HepG2 (cell line): Measurements from ENCODE around the gene PPP1R12B. TPM values are rescaled to one million over a fixed set of nuclear protein-coding genes. Genes with fewer than 3 reads are reported as not detected.
"Not testable (repeated sequence)": the region's sequence is repeated elsewhere in the genome, so short reads cannot be mapped to it uniquely, and the experiment has no call there.

Experiments used
- ATAC-seq: fragments of 200-7000 bp; cut with Tn5 transposase; 3 replicates; pipeline ENCODE4 v1.9.1; 2020; ENCODE audit warnings: mild to moderate bottlenecking, moderate library complexity
- BruUV-seq: library from RNA; stranded (reverse); fragments of 400-500 nt; replicated peaks from 2 replicates; lab custom pipeline; 2021; lab: Mats Ljungman, UMichigan
- CTCF ChIA-PET: fragments of 300-600 bp; formaldehyde crosslinking; extraction: SDS; loops from one replicate; lab custom pipeline; 2021; ENCODE audit warnings: low total read pairs, inconsistent platforms, low intra/inter-chr PET ratio; lab: Yijun Ruan, JAX
- POLR2A ChIA-PET: fragments of 350-600 bp; sonication (Branson Sonifier 250); formaldehyde crosslinking; loops from one replicate; lab custom pipeline; 2020; ENCODE audit warnings: antibody characterized with exemption, inconsistent platforms; lab: Yijun Ruan, JAX
- DNase-seq: peaks from one replicate; pipeline ENCODE4 v3.0.0-alpha.2; 2015; ENCODE audit warnings: low spot score
- FAIRE-seq: peaks from 3 replicates; lab custom pipeline; 2011; peaks lifted over from hg19 to GRCh38; lab: Jason Lieb, UNC
- H2AFZ ChIP-seq: one replicate; pipeline ENCODE4 v1.6.1; 2011; ENCODE audit warnings: low read length, inconsistent platforms
- H3K27ac ChIP-seq: fragments of 300-600 bp; 3 replicates; pipeline ENCODE4 v1.8.0; 2011; ENCODE audit warnings: mixed run types, mild to moderate bottlenecking, mixed read lengths, low read length, inconsistent platforms; ENCODE audit not compliant: insufficient read depth; ENCODE audit errors: extremely low read length
- H3K27me3 ChIP-seq, 2 experiments: fragments of 200-600 bp in 1 of 2; 2 replicates in 1 of 2; 3 replicates in 1 of 2; pipeline versions ENCODE4 v1.6.0 to v1.8.0; 2011; ENCODE audit warnings: low read length in 2 of 2, mild to moderate bottlenecking in 2 of 2, moderate library complexity in 2 of 2, inconsistent platforms in 1 of 2; ENCODE audit not compliant: insufficient read depth in 2 of 2, control insufficient read depth in 1 of 2
- H3K36me3 ChIP-seq, 2 experiments: fragments of 200-600 bp in 1 of 2; replicated peaks in 1 of 2; 2 replicates in 1 of 2; 3 replicates in 1 of 2; pipeline versions ENCODE4 v1.5.1 to v1.8.0; 2011; ENCODE audit warnings: low read length in 2 of 2, inconsistent platforms in 1 of 2; ENCODE audit not compliant: insufficient read depth in 2 of 2, control insufficient read depth in 1 of 2
- H3K4me1 ChIP-seq: 2 replicates; pipeline ENCODE4 v1.5.1; 2012; ENCODE audit warnings: low read length, inconsistent platforms; ENCODE audit not compliant: insufficient read depth
- H3K4me2 ChIP-seq: 2 replicates; pipeline ENCODE4 v1.6.0; 2011; ENCODE audit warnings: low read depth, low read length, inconsistent platforms
- H3K4me3 ChIP-seq, 3 experiments: fragments of 200-600 bp in 1 of 3; sonication (generic), shearing (Covaris generic) in 1 of 3; replicated peaks in 1 of 3; 2 replicates each; pipeline ENCODE4 v1.5.1; 2011 to 2016; ENCODE audit warnings: low read length in 3 of 3, inconsistent platforms in 2 of 3, low read depth in 2 of 3, mild to moderate bottlenecking in 2 of 3, control low read depth in 1 of 3, mixed read lengths in 1 of 3; ENCODE audit not compliant: insufficient read depth in 1 of 3
- H3K79me2 ChIP-seq: one replicate; pipeline ENCODE4 v1.6.1; 2011; ENCODE audit warnings: low read length, inconsistent platforms; ENCODE audit not compliant: insufficient read depth
- H3K9ac ChIP-seq: 2 replicates; pipeline ENCODE4 v1.6.0; 2011; ENCODE audit warnings: mild to moderate bottlenecking, low read depth, low read length, inconsistent platforms; ENCODE audit not compliant: insufficient read depth
- H3K9me3 ChIP-seq: 2 replicates; pipeline ENCODE4 v1.5.1; 2012; ENCODE audit warnings: mild to moderate bottlenecking, low read length
- H4K20me1 ChIP-seq: 2 replicates; pipeline ENCODE4 v1.6.0; 2011; ENCODE audit warnings: inconsistent platforms, mild to moderate bottlenecking, low read length, moderate library complexity; ENCODE audit not compliant: insufficient read depth
- FOXO1 ChIP-seq: sonication (generic); formaldehyde crosslinking; IDR thresholded peaks from 2 replicates; pipeline ENCODE4 v1.4.0; 2020; ENCODE audit warnings: missing genetic modification reagents
- NCOA2 ChIP-seq: sonication (generic); formaldehyde crosslinking; IDR thresholded peaks from 2 replicates; pipeline ENCODE4 v1.8.0; 2022; ENCODE audit warnings: inconsistent platforms
- ZNF674 ChIP-seq: sonication (generic); formaldehyde crosslinking; IDR thresholded peaks from 2 replicates; pipeline ENCODE4 v1.5.0; 2020; ENCODE audit warnings: low read depth, mild to moderate bottlenecking, missing genetic modification reagents
- ZNF678 ChIP-seq: sonication (generic); formaldehyde crosslinking; IDR thresholded peaks from 2 replicates; pipeline ENCODE4 v1.4.0; 2020; ENCODE audit warnings: mild to moderate bottlenecking, missing genetic modification reagents
- WGBS: methylation state at CpG from one replicate; pipeline ENCODE4 v1.1.6; 2017; ENCODE audit warnings: low lambda C conversion rate; 5-methylcytosine and 5-hydroxymethylcytosine counted together
- in situ Hi-C: cut with HindIII; loops from 2 replicates; pipeline ENCODE4 v1.10.0; 2017; ENCODE audit warnings: low pct_unique_long_range_greater_than_20kb; ENCODE audit not compliant: extremely low pct_ligation_motif_present
- intact Hi-C: fragments of 100-400 bp; cut with micrococcal nuclease; formaldehyde crosslinking; loops from one replicate; pipeline ENCODE4 v1.10.0; 2022; ENCODE audit not compliant: unreplicated experiment
- polyA plus RNA-seq, 8 experiments: library from polyadenylated mRNA; depleted of rRNA in 3 of 8; stranded (reverse) in 7 of 8; unstranded in 1 of 8; fragments of >200 nt; fragmentation: Illumina TruSeq in 4 of 8; extraction: Trizol in 4 of 8; gene quantifications; 2 replicates each; pipeline versions ENCODE4 v1.2.1 to v1.2.3, GENCODE V29; 2011 to 2016; ENCODE audit warnings: low read depth in 4 of 8, missing spikeins in 1 of 8, mixed read lengths in 1 of 8; ENCODE audit not compliant: insufficient read depth in 1 of 8
- total RNA-seq, 5 experiments: library from RNA; depleted of rRNA; stranded (reverse); fragments of >200 nt; fragmentation: Illumina TruSeq; extraction: Trizol; gene quantifications; 2 replicates each; pipeline ENCODE4 v1.2.3, GENCODE V29; 2016; ENCODE audit warnings: low read depth in 1 of 5

Gene PPP1R12B
- total and polyA plus RNA-seq, 2 of the 13 experiments (the other 11 are each of a cell fraction or from before 2014, with no cell fraction given): 12.0 to 13.6 TPM

DNA sequence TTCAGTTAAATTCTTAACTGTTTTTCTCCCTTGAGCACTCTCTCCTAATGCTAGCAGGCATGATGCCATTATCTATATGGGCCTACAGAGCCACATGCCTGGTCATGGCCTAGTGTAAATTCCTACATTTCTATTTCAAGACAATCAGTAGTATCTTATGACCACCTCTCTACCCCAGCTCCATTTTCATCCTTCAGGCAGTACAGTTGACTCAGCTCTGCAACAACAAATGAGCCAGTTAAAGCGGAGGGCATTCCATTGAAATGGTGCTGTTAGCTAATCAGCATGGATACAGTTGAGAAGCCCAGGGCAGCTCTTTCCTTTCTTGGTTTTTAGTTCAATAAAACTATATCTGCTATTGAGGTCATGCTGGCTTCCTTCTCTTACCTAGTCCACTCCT, 150.0 kb downstream of the PPP1R12B start:
- H3K4me2 ChIP-seq: no peak overlapping the region
- H3K27ac ChIP-seq: no peak overlapping the region
- BruUV-seq: no TSS peak
- no peak overlapping the region for H3K9ac ChIP-seq
- peaks cover 4 to 8% of the 10 kb centered on the region in 2 experiments; a peak in 3 of 5 replicates for H3K36me3 ChIP-seq
- ATAC-seq (no peak), FAIRE-seq (no peak), DNase-seq (no peak)
- H3K27me3 ChIP-seq: no peaks in the 10 kb centered on the region
- ChIA-PET POLR2A (no interaction called here), CTCF (no interaction called here)
- no peaks in the 10 kb centered on the region for H3K4me1 ChIP-seq
- intact Hi-C loops (no loop called here), in situ Hi-C loops (no loop called here)
- WGBS: 95% methylated on average over 1 of the region's 1 CpG
- H3K9me3 ChIP-seq: no peaks in the 10 kb centered on the region
- no peak overlapping the region for H2AFZ ChIP-seq
- no peaks in the 10 kb centered on the region for H4K20me1 ChIP-seq
- H3K79me2 ChIP-seq: no peaks in the 10 kb centered on the region
- no peak for TF ChIP-seq ZNF674
- TF ChIP-seq FOXO1 (CRISPR knock-in tag): no peak
- TF ChIP-seq ZNF678 (CRISPR knock-in tag): no peak
- no peak for TF ChIP-seq NCOA2
- no peak overlapping the region for H3K4me3 ChIP-seq

DNA sequence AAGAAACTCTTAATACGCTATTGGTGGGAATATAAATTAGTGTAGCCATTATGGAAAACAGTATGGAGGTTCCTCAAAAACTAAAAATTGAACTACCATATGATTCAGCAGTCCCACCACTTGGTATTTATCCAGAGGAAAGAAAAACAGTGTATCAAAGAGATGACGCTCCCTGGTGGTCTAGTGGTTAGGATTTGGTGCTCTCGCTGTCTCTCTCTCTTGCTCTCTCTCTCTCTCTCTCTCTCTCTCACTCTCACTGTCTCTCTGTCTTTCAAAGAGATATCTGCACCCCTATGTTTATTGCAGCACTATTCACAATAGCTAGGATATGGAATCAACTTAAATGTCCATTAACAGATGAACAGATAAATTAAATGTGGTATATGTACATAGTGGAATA, 151.5 kb downstream of the PPP1R12B start:
- 96% methylated on average over 3 of the region's 3 CpGs for WGBS
- H3K9ac ChIP-seq, H3K79me2 ChIP-seq, H4K20me1 ChIP-seq, H3K4me2 ChIP-seq, POLR2A ChIA-PET, H3K36me3 ChIP-seq, H2AFZ ChIP-seq, H3K4me3 ChIP-seq, BruUV-seq, DNase-seq, FAIRE-seq, H3K27me3 ChIP-seq, H3K9me3 ChIP-seq, H3K27ac ChIP-seq, ATAC-seq, H3K4me1 ChIP-seq: not testable (repeated sequence)
- intact Hi-C loops: loop anchor here (10.0 kb wide), 1 partner anchor 215 kb away; the partner anchor contains the start of gene SYT2
- in situ Hi-C loops: loop anchor here (10.0 kb wide), 1 partner anchor 95 kb away; no protein-coding TSS in a partner anchor
- CTCF ChIA-PET: interaction anchor here (2.5 kb wide), 1 partner anchor 72 kb away, joined by 11 read pairs; no protein-coding TSS in a partner anchor
